GM21515 (cell line): ENCODE measurements around the gene PTPRG.
"Not testable (repeated sequence)": the region's sequence is repeated elsewhere in the genome, so short reads cannot be mapped to it uniquely, and the experiment has no call there.

ENCODE experiments used
- ATAC-seq: cut with Tn5 transposase; IDR thresholded peaks from one replicate; pipeline ENCODE4 v1.9.1; 2021; ENCODE audit not compliant: unreplicated experiment

The PTPRG gene

GRCh38 chr3:61682671-61683548, 121.5 kb downstream of the PTPRG start:
- no peak for ATAC-seq

- ATAC-seq = no peak
Measured at GRCh38 chr3:61683549-61684236, 122.3 kb downstream of the PTPRG start.

DNA sequence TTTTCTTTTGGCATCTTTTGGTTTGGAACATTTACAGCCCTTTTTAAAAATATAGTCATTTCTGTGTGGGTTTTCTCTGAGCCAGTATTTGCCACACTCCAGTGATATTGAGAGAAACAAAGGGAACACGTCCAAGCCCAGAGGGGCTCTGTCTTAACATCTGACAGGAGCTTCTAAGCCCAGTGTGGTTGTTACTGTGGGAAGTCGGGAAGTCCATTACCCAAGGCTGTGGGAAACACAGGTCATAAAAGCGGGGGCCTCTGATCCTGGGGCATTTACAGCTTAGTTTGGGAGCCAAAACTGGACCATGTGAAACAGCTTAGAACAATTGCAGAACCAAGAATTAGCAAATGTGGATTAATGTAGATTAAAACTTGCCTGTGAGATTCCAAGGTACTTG, 123.0 kb downstream of the PTPRG start:
- ATAC-seq = no peak

GRCh38 chr3:61685755-61686154, 124.4 kb downstream of the PTPRG start:
- ATAC-seq = no peak

GRCh38 chr3:61686228-61686648, 124.9 kb downstream of the PTPRG start:
- no peak for ATAC-seq

DNA sequence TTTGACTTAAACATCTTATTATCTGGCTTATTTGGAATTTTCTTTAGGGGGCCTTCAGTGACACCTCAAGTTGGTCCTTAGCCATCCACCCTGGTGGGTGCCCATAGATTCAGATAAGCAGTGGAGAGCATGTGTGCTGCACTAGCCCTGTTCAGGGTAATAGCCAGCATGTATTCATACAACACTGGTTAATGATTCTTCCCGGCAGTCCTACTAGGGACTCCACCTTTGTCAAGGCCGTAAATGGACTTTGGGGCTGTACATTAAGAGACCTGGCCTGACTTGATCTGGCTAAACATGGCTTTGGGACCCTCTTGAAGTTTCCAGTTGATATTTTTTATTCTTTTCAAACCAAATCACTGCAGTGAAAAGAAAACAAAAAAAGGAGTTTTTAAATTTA, 125.8 kb downstream of the PTPRG start:
- ATAC-seq = no peak

DNA sequence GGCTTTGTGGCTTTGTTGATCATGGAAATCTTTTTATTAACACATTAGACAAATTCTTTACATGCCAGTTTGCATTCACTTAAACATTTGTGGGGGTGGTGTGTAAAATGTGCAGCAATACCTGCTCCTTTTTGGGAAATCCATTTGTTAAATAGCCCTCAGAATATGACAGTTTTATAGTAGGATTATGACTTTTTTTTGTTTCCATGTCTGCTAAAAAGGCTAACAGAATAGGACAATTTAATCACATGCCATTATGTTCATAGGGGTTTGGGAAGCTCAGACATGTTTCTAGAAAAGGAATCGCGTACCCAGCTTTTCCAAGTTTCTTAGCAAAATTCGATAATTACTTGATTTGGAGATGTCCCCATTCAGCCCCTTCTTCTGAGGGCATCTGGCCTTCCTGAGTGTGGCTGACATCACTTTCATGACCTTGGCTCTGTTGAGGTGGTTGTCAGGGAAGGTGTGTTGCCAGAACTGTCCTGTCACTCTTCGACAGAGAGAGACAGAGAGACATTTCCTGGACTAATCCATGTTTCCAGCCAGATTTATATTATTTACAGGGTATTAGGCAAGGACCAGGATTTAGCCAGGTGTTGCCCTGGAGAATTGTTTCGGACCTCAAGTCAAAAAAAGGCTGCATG, 126.4 kb downstream of the PTPRG start:
- no peak for ATAC-seq

DNA sequence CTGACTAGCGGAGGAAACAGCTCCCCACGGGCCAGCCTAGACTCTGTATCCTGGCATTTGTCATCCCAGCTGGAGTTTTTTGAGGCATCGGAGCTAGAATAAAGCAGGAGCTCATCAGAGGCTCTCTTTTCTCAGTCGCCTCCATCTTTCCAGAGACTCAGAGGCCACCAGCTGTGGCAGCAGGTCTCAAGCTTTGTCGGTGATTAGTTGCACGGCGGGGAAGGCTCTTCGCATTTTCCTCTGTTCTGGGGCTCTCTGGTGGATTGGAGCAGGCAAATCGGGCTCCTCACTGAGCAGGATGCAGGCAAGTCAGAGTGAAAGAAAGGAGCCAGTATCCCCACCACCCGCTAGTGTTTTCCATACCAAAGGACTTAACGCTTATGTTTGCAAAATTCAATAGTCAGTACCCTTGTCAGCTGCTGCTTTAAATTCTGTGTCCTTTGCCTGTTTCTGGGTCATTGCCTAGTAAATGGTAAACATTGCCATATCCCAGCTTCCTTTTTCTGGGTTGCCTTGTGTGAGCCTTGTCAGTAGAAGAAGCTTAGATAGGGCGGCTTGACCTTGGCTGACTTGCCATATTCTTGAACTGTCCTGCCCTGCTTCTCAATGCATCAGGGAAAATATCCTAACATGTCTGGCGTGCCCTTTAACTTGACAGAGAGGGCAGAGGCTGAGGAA, 127.1 kb downstream of the PTPRG start:
- ATAC-seq = no peak

DNA sequence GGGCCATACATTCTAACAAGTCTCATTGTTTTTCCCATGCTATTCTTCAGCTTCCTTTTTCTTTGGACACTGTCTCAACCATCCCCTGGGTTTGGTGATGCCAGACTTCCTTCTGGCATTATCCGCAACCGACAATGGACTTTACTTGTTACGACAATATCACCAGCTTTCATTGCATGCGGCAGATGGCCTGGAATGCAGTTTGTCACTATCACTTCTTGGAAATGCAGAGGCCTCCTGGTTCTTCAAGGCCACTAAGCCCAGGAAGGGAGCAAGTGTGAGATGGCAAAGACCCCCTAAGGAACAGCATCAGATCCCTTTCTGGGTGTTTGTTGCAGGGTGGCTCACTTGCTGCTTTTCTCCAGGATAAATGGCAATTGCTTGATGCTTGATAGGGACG, 128.6 kb downstream of the PTPRG start:
- no peak for ATAC-seq

DNA sequence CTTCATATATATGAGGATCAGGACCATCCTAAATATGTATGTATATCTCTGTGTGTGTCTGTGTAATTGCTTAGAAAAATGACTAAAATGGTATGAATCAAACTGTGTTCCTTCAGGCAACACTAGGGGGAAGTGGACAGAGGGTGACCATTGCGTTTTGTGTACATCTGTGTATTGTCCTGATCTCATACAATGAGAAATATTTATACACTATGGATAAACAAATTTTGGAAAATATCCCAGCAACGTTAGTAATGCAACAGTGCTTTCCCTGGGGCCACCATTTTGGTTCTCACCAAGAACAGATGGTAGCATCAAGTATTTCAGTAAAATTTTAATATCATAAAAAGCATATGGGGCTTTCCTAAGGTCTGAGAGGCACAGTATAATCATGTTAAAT, 130.1 kb downstream of the PTPRG start:
- no peak for ATAC-seq

GRCh38 chr3:61697301-61697700, 135.9 kb downstream of the PTPRG start:
- ATAC-seq = no peak

- ATAC-seq = not testable (repeated sequence)
Measured at GRCh38 chr3:61698278-61699072, 137.1 kb downstream of the PTPRG start.

- ATAC-seq = no peak
Measured at GRCh38 chr3:61699622-61700021, 138.3 kb downstream of the PTPRG start.

DNA sequence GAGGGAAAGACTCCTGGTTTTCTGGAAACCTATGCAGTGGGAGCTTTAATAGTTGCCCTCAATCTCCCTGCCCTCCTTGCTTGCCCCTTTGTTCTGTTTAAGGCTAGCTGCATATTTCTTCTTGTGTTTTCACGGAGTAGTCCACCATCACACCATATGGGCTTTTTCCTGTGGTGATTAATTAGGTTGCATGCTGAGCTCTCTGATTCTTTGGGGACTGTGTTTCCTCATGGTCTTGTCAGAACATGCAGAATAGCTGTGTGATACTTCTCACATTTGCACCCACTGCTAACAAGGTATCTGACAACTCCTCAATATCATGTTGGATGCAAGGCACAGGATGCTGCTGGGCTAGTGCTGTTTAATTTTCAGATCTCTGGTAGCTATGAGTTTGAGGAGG, 139.6 kb downstream of the PTPRG start:
- ATAC-seq = no peak

- ATAC-seq = no peak
Measured at GRCh38 chr3:61702453-61702852, 141.1 kb downstream of the PTPRG start.

DNA sequence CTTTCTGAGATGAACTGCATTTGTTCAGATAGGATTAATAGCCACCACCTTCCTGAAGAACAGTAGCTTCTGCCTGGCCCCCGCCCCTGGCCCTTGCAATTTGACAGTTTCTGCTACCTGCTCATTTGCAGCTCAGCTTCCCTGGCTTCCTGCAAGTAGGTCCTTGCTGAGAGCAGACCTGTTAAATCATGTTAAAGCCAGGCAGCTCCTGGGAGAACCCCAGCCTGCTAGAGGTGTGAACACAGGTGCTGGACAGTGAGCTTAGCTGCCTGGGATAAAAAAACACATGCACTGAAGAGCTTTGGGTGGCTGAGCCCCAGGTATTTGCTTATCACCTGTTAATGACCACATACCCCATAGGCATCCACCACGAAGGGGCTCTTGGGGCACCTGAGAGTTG, 143.4 kb downstream of the PTPRG start:
- ATAC-seq = no peak

- no peak for ATAC-seq
Measured at GRCh38 chr3:61707492-61707891, 146.1 kb downstream of the PTPRG start.

DNA sequence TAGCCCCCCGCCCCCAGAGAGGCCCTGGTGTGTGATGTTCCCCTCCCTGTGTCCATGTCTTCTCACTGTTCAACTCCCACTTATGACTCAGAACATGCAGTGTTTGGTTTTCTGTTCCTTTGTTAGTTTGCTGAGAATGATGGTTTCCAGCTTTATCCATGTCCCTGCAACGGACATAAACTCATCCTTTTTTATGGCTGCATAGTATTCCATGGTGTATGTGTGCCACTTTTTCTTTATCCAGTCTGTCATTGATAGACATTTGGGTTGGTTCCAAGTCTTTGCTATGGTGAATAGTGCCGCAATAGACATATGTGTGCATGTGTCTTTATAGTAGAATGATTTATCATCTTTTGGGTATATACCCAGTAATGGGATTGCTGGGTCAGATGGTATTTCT, 149.5 kb downstream of the PTPRG start:
- ATAC-seq = not testable (repeated sequence)

GRCh38 chr3:61714225-61714624, 152.9 kb downstream of the PTPRG start:
- ATAC-seq = no peak

DNA sequence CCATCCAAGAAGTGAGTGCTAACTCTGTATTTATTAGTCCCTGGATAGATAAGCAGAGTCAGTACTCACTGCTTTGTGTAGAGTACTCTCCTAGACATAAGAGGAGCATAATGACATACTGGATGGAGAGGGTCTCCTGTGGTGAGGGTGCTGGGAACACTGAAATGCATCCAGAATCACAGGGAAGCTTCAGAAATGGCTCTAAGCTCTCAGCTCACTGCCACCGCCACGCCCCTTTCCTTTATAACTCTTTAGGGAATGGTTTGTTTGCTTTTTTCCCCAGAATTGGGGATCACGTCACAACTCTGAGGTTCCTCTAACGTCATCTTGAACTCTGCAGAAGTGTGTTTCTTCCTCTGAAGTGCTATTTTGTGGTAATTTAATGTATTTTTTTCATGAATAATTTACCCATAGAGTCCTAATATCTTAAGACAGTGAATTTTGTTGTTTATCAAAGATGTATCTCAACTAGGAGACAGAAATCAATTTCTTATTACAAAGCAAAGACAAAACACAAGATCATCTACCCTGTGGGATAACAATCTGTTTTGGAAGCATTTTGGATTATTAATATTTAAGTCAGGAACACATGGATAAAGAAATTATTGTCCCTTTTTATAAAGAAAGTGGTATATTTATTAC, 154.6 kb downstream of the PTPRG start:
- no peak for ATAC-seq
